MM.1S (cell line): Measurements from ENCODE around the gene EIF2B4.

Experiments used
- DNase-seq: peaks from one replicate; pipeline ENCODE4 v3.0.0-alpha.2; 2015
- H2AFZ ChIP-seq: fragments of 300-600 bp; sonication (generic); 2 replicates; pipeline ENCODE4 v1.6.0; 2016; ENCODE audit warnings: antibody characterized with exemption, low read length
- H3F3A ChIP-seq: fragments of 300-600 bp; sonication (generic); 2 replicates; pipeline ENCODE4 v1.6.1; 2016; ENCODE audit warnings: mild to moderate bottlenecking, antibody characterized with exemption, low read length, moderate library complexity, mixed read lengths; ENCODE audit not compliant: insufficient read depth
- H3K27ac ChIP-seq: fragments of 300-600 bp; sonication (generic); 2 replicates; pipeline ENCODE4 v1.5.1; 2016; ENCODE audit warnings: mild to moderate bottlenecking, low read length
- H3K27me3 ChIP-seq: fragments of 300-600 bp; sonication (generic); replicated peaks from 2 replicates; pipeline ENCODE4 v1.6.0; 2016; ENCODE audit warnings: low read length; ENCODE audit not compliant: insufficient read depth
- H3K36me3 ChIP-seq: fragments of 300-600 bp; sonication (generic); replicated peaks from 2 replicates; pipeline ENCODE4 v1.6.1; 2016; ENCODE audit warnings: mild to moderate bottlenecking, low read length, mixed read lengths; ENCODE audit not compliant: insufficient read depth
- H3K4me1 ChIP-seq: fragments of 300-600 bp; sonication (generic); 2 replicates; pipeline ENCODE4 v1.6.1; 2016; ENCODE audit warnings: low read length, mixed read lengths
- H3K4me2 ChIP-seq: fragments of 300-600 bp; sonication (generic); 2 replicates; pipeline ENCODE4 v1.6.0; 2016; ENCODE audit warnings: low read depth, low read length
- H3K4me3 ChIP-seq: fragments of 300-600 bp; sonication (generic); 2 replicates; pipeline ENCODE4 v1.5.1; 2016; ENCODE audit warnings: low read length, mixed read lengths
- H3K79me2 ChIP-seq: fragments of 300-600 bp; sonication (generic); 2 replicates; pipeline ENCODE4 v1.6.1; 2016; ENCODE audit warnings: mixed run types, low read length, mixed read lengths
- H3K9ac ChIP-seq: fragments of 300-600 bp; sonication (generic); 2 replicates; pipeline ENCODE4 v1.6.1; 2016; ENCODE audit warnings: low read length, mixed read lengths
- H3K9me2 ChIP-seq: fragments of 300-600 bp; sonication (generic); replicated peaks from 2 replicates; pipeline ENCODE4 v1.6.1; 2016; ENCODE audit warnings: mild to moderate bottlenecking, low read length, mixed read lengths; ENCODE audit not compliant: insufficient read depth
- H3K9me3 ChIP-seq: fragments of 300-600 bp; sonication (generic); replicated peaks from 2 replicates; pipeline ENCODE4 v1.6.1; 2016; ENCODE audit warnings: mild to moderate bottlenecking, low read length, mixed read lengths; ENCODE audit not compliant: insufficient read depth
- H4K20me1 ChIP-seq: fragments of 300-600 bp; sonication (generic); 2 replicates; pipeline ENCODE4 v1.6.1; 2016; ENCODE audit warnings: mild to moderate bottlenecking, low read length, moderate library complexity, mixed read lengths; ENCODE audit not compliant: insufficient read depth
- CTCF ChIP-seq: fragments of 300-600 bp; sonication (generic); IDR thresholded peaks from 2 replicates; pipeline ENCODE4 v1.5.1; 2016; ENCODE audit warnings: antibody characterized with exemption, low read length, mixed read lengths
- EZH2 ChIP-seq: fragments of 300-600 bp; sonication (generic); optimal IDR thresholded peaks from 2 replicates; pipeline ENCODE3; 2017; ENCODE audit warnings: low read depth, mild to moderate bottlenecking, antibody characterized with exemption, low read length, mixed read lengths
- EZH2phosphoT487 ChIP-seq: fragments of 300-600 bp; sonication (generic); IDR thresholded peaks from 2 replicates; pipeline ENCODE4 v1.6.1; 2018; ENCODE audit warnings: antibody characterized with exemption, low read length

The EIF2B4 gene

GRCh38 chr2:27314709-27315108, 55.4 kb downstream of the EIF2B4 start:
- DNase-seq, result no peak
- Histone ChIP-seq H3K9ac (no peak overlapping the region), H3K27me3 (no peaks in the 10 kb centered on the region), H3K79me2 (no peaks in the 10 kb centered on the region), H3K4me3 (no peak overlapping the region), H3K9me2 (no peaks in the 10 kb centered on the region), H3K4me1 (no peaks in the 10 kb centered on the region), H3K9me3 (no peaks in the 10 kb centered on the region), H4K20me1 (no peaks in the 10 kb centered on the region), H3K27ac (no peak overlapping the region), H2AFZ (no peak overlapping the region), H3K4me2 (no peak overlapping the region), H3F3A (no peaks in the 10 kb centered on the region), H3K36me3 (no peaks in the 10 kb centered on the region)
- TF ChIP-seq EZH2 (no peak), CTCF (no peak), EZH2phosphoT487 (no peak)
